Measurements from ENCODE around the gene ZNF20.

DNA sequence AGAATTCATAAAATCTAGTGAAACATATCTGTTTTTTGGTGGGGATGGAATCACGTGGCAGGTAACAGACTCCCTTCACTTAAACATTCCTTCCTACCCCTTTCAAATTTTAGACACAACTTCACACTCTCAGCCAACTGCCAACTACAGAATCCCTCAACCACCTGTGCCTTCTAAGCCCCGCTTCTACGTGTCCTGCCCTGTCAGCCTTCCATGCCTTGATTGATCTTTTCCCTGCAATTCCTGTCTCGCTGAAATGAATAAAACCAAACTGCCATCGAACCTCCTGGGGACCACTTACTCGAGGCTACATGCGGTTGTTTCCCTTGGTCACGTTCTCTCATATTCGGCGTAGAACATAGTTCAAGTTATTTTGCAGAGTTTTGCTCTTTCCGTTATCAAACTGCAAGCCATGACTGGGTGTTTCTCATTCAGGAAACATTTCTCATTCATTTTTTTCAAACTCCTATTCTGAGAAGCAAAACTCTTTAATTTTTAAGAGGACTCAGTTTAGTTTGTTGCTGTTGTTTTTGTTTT is 15.2 kb upstream of the ZNF20 start:
- TF ChIP-seq POLR2A (IDR thresholded peaks at IDR 0.05; ENCODE audit: low read length) (no peak), GATA1 (IDR thresholded peaks at IDR 0.05; ENCODE audit: low read depth, low read length) (no peak)
